Trophoblast cell (in vitro differentiated cells and primary cell): ENCODE measurements around the gene GPATCH1.
A peak's percentile ranks its signal among the peaks of the same experiment; 100 is the strongest.
"Not testable (repeated sequence)": the region's sequence is repeated elsewhere in the genome, so short reads cannot be mapped to it uniquely, and the experiment has no call there.

ENCODE experiments used
- DNase-seq, 2 donors: peaks; one replicate each; pipeline ENCODE4 v3.0.0-alpha.2; 2016
- H2AFZ ChIP-seq: 2 replicates; pipeline ENCODE4 v1.6.1; 2013; ENCODE audit warnings: low read length, moderate library complexity, mild to moderate bottlenecking; ENCODE audit not compliant: insufficient read depth, poor library complexity
- H2AK5ac ChIP-seq: 2 replicates; pipeline ENCODE4 v1.6.1; 2013; ENCODE audit warnings: mild to moderate bottlenecking, low read length
- H2BK120ac ChIP-seq: 2 replicates; pipeline ENCODE4 v1.6.1; 2013; ENCODE audit warnings: low read length, mild to moderate bottlenecking, moderate library complexity; ENCODE audit not compliant: insufficient read depth, poor library complexity
- H2BK12ac ChIP-seq: 2 replicates; pipeline ENCODE4 v1.6.1; 2013; ENCODE audit warnings: mild to moderate bottlenecking, low read length, moderate library complexity
- H2BK5ac ChIP-seq: 2 replicates; pipeline ENCODE4 v1.6.1; 2013; ENCODE audit warnings: low read length, low read depth, moderate library complexity, mild to moderate bottlenecking; ENCODE audit not compliant: poor library complexity
- H3K14ac ChIP-seq: 2 replicates; pipeline ENCODE4 v1.6.1; 2013; ENCODE audit warnings: mild to moderate bottlenecking, low read length
- H3K18ac ChIP-seq: 2 replicates; pipeline ENCODE4 v1.6.1; 2013; ENCODE audit warnings: mild to moderate bottlenecking, low read length
- H3K23ac ChIP-seq: 2 replicates; pipeline ENCODE4 v1.6.1; 2013; ENCODE audit warnings: low read length
- H3K27ac ChIP-seq: 2 replicates; pipeline ENCODE4 v1.5.1; 2013; ENCODE audit warnings: low read depth, mild to moderate bottlenecking, inconsistent platforms, low read length, moderate library complexity
- H3K27me3 ChIP-seq: 2 replicates; pipeline ENCODE4 v1.6.1; 2013; ENCODE audit warnings: inconsistent platforms, mild to moderate bottlenecking, low read length, moderate library complexity; ENCODE audit not compliant: insufficient read depth
- H3K36me3 ChIP-seq, 2 experiments: 1 replicate in 1 of 2; 2 replicates in 1 of 2; pipeline ENCODE4 v1.6.1; 2013; ENCODE audit warnings: low read length in 2 of 2, mild to moderate bottlenecking in 2 of 2, moderate library complexity in 1 of 2; ENCODE audit not compliant: insufficient read depth in 2 of 2, control insufficient read depth in 1 of 2
- H3K4ac ChIP-seq: 2 replicates; pipeline ENCODE4 v1.6.1; 2013; ENCODE audit warnings: low read depth, mild to moderate bottlenecking, low read length, moderate library complexity
- H3K4me1 ChIP-seq, 2 experiments: 1 replicate in 1 of 2; 2 replicates in 1 of 2; pipeline ENCODE4 v1.6.1; 2013; ENCODE audit warnings: low read length in 2 of 2, mild to moderate bottlenecking in 2 of 2, moderate library complexity in 1 of 2; ENCODE audit not compliant: insufficient read depth in 2 of 2, control insufficient read depth in 1 of 2
- H3K4me2 ChIP-seq: 2 replicates; pipeline ENCODE4 v1.6.1; 2013; ENCODE audit warnings: inconsistent platforms, mild to moderate bottlenecking, low read length, moderate library complexity
- H3K4me3 ChIP-seq: 2 replicates; pipeline ENCODE4 v1.5.1; 2013; ENCODE audit warnings: mild to moderate bottlenecking, low read depth, low read length, inconsistent platforms
- H3K79me1 ChIP-seq: one replicate; pipeline ENCODE4 v1.6.1; 2013; ENCODE audit warnings: low read length
- H3K79me2 ChIP-seq: 2 replicates; pipeline ENCODE4 v1.6.1; 2013; ENCODE audit warnings: low read length, mild to moderate bottlenecking; ENCODE audit not compliant: control insufficient read depth, insufficient read depth, poor library complexity
- H3K9ac ChIP-seq: 2 replicates; pipeline ENCODE4 v1.6.1; 2013; ENCODE audit warnings: mild to moderate bottlenecking, low read length
- H3K9me3 ChIP-seq: 2 replicates; pipeline ENCODE4 v1.6.1; 2013; ENCODE audit warnings: low read depth, mild to moderate bottlenecking, control low read depth, inconsistent platforms, low read length; ENCODE audit not compliant: insufficient read depth
- H4K12ac ChIP-seq: 2 replicates; pipeline ENCODE4 v1.6.1; 2013; ENCODE audit warnings: low read depth, mild to moderate bottlenecking, low read length, moderate library complexity
- H4K8ac ChIP-seq: 2 replicates; pipeline ENCODE4 v1.6.1; 2013; ENCODE audit warnings: low read depth, mild to moderate bottlenecking, low read length, moderate library complexity
- H4K91ac ChIP-seq: one replicate; pipeline ENCODE4 v1.6.1; 2013; ENCODE audit warnings: low read depth, mild to moderate bottlenecking, low read length, moderate library complexity
- WGBS: extraction: QIAGEN DNeasy Blood & Tissue Kit; methylation state at CpG from one replicate; pipeline ENCODE4 v1.1.7; 2013; ENCODE audit warnings: missing lambda C conversion rate; ENCODE audit not compliant: insufficient read length, insufficient coverage; ENCODE audit errors: extremely low coverage; 5-methylcytosine and 5-hydroxymethylcytosine counted together

The GPATCH1 gene

DNA sequence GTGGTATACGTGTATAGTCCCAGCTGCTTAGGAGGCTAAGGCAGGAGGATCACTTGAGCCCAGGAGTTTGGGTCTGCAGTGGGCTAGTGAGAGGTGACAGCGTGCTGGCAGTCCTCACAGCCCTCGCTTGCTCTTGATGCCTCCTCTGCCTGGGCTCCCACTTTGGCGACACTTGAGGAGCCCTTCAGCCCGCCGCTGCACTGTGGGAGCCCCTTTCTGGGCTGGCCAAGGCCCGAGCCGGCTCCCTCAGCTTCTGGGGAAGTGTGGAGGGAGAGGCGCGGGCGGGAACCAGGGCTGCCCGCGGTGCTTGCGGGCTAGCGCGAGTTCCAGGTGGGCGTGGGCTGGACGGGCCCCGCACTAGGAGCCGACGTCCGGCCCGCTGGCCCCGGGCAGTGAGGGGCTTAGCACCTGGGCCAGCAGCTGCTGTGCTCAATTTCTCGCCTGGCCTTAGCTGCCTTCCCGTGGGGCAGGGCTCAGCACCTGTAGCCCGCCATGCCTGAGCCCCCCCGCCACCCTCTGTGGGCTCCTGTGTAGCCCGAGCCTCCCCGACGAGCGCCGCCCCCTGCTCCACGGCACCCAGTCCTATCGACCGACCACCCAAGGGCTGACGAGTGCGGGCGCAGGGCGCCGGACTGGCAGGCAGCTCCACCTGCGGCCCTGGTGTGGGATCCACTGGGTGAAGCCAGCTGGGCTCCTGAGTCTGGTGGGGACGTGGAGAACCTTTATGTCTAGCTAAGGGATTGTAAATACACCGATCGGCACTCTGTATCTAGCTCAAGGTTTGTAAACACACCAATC, 44.4 kb upstream of the GPATCH1 start:
- H3K79me2 ChIP-seq, H2BK120ac ChIP-seq, H2BK5ac ChIP-seq, H3K9me3 ChIP-seq, H2AK5ac ChIP-seq, H3K23ac ChIP-seq, DNase-seq, H4K12ac ChIP-seq, H3K18ac ChIP-seq, H3K4me3 ChIP-seq, H4K91ac ChIP-seq, H3K27me3 ChIP-seq, H4K8ac ChIP-seq, H2AFZ ChIP-seq, H2BK12ac ChIP-seq, H3K4me1 ChIP-seq, H3K9ac ChIP-seq, H3K27ac ChIP-seq, H3K36me3 ChIP-seq, H3K14ac ChIP-seq, H3K4ac ChIP-seq, H3K79me1 ChIP-seq, H3K4me2 ChIP-seq: not testable (repeated sequence)
- WGBS = no CpG with 5 or more reads among the region's 45 CpGs

DNA sequence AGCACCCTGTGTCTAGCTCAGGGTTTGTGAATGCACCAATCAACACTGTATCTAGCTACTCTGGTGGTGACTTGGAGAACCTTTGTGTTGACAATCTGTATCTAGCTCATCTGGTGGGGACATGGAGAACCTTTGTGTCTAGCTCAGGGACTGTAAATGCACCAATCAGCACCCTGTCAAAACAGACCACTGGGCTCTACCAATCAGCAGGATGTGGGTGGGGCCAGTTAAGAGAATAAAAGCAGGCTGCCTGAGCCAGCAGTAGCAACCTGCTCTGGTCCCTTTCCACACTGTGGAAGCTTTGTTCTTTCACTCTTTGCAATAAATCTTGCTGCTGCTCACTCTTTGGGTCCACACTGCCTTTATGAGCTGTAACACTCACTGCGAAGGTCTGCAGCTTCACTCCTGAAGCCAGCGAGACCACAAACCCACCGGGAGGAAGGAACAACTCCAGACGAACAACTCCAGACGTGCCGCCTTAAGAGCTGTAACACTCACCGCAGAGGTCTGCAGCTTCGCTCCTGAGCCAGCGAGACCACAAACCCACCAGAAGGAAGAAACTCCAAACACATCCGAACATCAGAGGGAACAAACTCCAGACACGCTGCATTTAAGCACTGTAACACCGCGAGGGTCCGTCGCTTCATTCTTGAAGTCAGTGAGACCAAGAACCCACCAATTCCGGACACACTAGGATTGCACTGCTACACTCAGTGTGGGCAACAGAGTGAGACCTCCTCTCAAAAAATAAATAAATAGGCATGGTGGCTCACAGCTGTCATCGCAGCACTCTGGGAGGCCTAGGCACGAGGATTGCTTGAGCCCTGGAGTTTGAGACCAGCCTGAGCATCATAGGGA, 43.6 kb upstream of the GPATCH1 start:
- WGBS = no CpG with 5 or more reads among the region's 18 CpGs
- H3K18ac ChIP-seq = peak overlapping the region; percentile 42
- not testable (repeated sequence) for H2BK5ac ChIP-seq, H4K8ac ChIP-seq, H3K27ac ChIP-seq, H3K9ac ChIP-seq, H3K4me1 ChIP-seq, H2AK5ac ChIP-seq, H4K91ac ChIP-seq, H3K9me3 ChIP-seq, H3K4me3 ChIP-seq, H3K36me3 ChIP-seq, H2AFZ ChIP-seq, H3K4me2 ChIP-seq, H3K79me1 ChIP-seq, H3K27me3 ChIP-seq, H4K12ac ChIP-seq, H2BK120ac ChIP-seq, H3K4ac ChIP-seq, DNase-seq, H3K79me2 ChIP-seq, H3K23ac ChIP-seq
- peak overlapping the region; percentile 74 for H2BK12ac ChIP-seq
- peak overlapping the region; percentile 42 for H3K14ac ChIP-seq

DNA sequence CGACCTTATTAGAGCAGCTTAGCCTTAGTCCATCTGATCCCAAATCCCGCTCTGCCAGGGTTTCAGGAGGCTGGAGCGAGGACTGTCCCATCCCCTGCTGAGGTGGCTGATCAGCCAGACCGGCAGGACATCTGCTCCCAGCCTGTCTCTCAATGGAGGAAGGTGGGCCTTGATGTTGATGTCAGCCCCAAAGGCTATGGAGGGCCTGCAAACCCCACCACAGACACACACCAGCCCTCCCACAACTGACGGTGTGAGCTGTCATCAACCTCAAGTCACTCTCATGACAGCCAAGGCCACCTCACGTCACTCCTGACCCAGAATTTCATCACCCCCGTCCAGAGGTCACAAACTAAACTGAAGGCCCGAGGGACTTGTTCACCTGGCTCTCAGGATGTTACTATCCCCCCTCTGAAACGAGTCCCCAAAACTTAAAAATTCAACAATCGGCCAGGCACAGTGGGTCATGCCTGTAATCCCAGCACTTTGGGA, 41.8 kb upstream of the GPATCH1 start:
- H3K9me3 ChIP-seq = peaks cover 2% of the 10 kb centered on the region
- no peak overlapping the region for H2AK5ac ChIP-seq
- no peak overlapping the region for H2BK12ac ChIP-seq
- H3K4ac ChIP-seq = no peak overlapping the region
- no peaks in the 10 kb centered on the region for H3K79me2 ChIP-seq
- no peak overlapping the region for H3K4me3 ChIP-seq
- H3K79me1 ChIP-seq = no peaks in the 10 kb centered on the region
- H3K27ac ChIP-seq = no peak overlapping the region
- no peaks in the 10 kb centered on the region for H3K36me3 ChIP-seq
- no CpG with 5 or more reads among the region's 10 CpGs for WGBS
- H3K9ac ChIP-seq = no peak overlapping the region
- H2AFZ ChIP-seq = no peak overlapping the region
- no peaks in the 10 kb centered on the region for H3K27me3 ChIP-seq
- H3K4me2 ChIP-seq = no peak overlapping the region
- H4K91ac ChIP-seq = no peak overlapping the region
- no peaks in the 10 kb centered on the region for H3K4me1 ChIP-seq
- no peak overlapping the region for H3K23ac ChIP-seq
- H2BK5ac ChIP-seq = no peak overlapping the region
- H2BK120ac ChIP-seq = no peak overlapping the region
- DNase-seq = no peak
- no peak overlapping the region for H3K14ac ChIP-seq
- H4K8ac ChIP-seq = no peak overlapping the region
- H3K18ac ChIP-seq = peak overlapping the region; percentile 6
- H4K12ac ChIP-seq = no peak overlapping the region

- no peak overlapping the region for H3K23ac ChIP-seq
- H3K27me3 ChIP-seq = no peaks in the 10 kb centered on the region
- no peak overlapping the region for H2AK5ac ChIP-seq
- no peaks in the 10 kb centered on the region for H3K36me3 ChIP-seq
- no peaks in the 10 kb centered on the region for H3K79me2 ChIP-seq
- H3K4me3 ChIP-seq = no peak overlapping the region
- no peak overlapping the region for H4K91ac ChIP-seq
- no peak for DNase-seq
- no peak overlapping the region for H2AFZ ChIP-seq
- no peaks in the 10 kb centered on the region for H3K79me1 ChIP-seq
- no peak overlapping the region for H2BK120ac ChIP-seq
- no peak overlapping the region for H4K12ac ChIP-seq
- H3K9ac ChIP-seq = no peak overlapping the region
- H3K9me3 ChIP-seq = peaks cover 2% of the 10 kb centered on the region
- H3K27ac ChIP-seq = no peak overlapping the region
- no peak overlapping the region for H3K14ac ChIP-seq
- no peak overlapping the region for H2BK12ac ChIP-seq
- WGBS = no CpG with 5 or more reads among the region's 1 CpG
- no peak overlapping the region for H4K8ac ChIP-seq
- H3K18ac ChIP-seq = no peak overlapping the region
- H3K4ac ChIP-seq = no peak overlapping the region
- no peak overlapping the region for H2BK5ac ChIP-seq
- no peaks in the 10 kb centered on the region for H3K4me1 ChIP-seq
- no peak overlapping the region for H3K4me2 ChIP-seq
These were observed 41.2 kb upstream of the GPATCH1 start for GRCh38 chr19:33039815-33040214.
